Osteoblast (primary cell): Measurements from ENCODE around the gene TRIM44. TPM values are rescaled to one million over a fixed set of nuclear protein-coding genes. Genes with fewer than 3 reads are reported as not detected.
A peak's percentile ranks its signal among the peaks of the same experiment; 100 is the strongest.

Experiments used
- DNase-seq: peaks from one replicate; pipeline ENCODE4 v3.0.0; 2011; ENCODE audit warnings: low spot score, mixed read lengths; ENCODE audit not compliant: insufficient read length; ENCODE audit errors: missing footprints
- H2AFZ ChIP-seq: 2 replicates; pipeline ENCODE4 v1.6.0; 2011; ENCODE audit warnings: mild to moderate bottlenecking, low read length
- H3K27ac ChIP-seq: 2 replicates; pipeline ENCODE4 v1.5.1; 2011; ENCODE audit warnings: mild to moderate bottlenecking, low read depth, low read length, moderate library complexity
- H3K27me3 ChIP-seq: 2 replicates; pipeline ENCODE4 v1.6.0; 2012; ENCODE audit warnings: mild to moderate bottlenecking, control low read depth, inconsistent platforms, low read length, moderate library complexity; ENCODE audit not compliant: insufficient read depth
- H3K36me3 ChIP-seq: 2 replicates; pipeline ENCODE4 v1.5.1; 2011; ENCODE audit warnings: mild to moderate bottlenecking, low read length, control low read depth, moderate library complexity; ENCODE audit not compliant: insufficient read depth
- H3K4me1 ChIP-seq: 2 replicates; pipeline ENCODE4 v1.5.1; 2011; ENCODE audit warnings: mild to moderate bottlenecking, low read length, control low read depth, moderate library complexity; ENCODE audit not compliant: insufficient read depth
- H3K4me2 ChIP-seq: 2 replicates; pipeline ENCODE4 v1.6.0; 2011; ENCODE audit warnings: mild to moderate bottlenecking, low read length; ENCODE audit not compliant: insufficient read depth
- H3K4me3 ChIP-seq: fragments of 200-600 bp; sonication (generic); 3 replicates; pipeline ENCODE4 v1.5.1; 2012; ENCODE audit warnings: mild to moderate bottlenecking, low read length, inconsistent platforms; ENCODE audit not compliant: insufficient read depth
- H3K79me2 ChIP-seq: 2 replicates; pipeline ENCODE4 v1.6.0; 2012; ENCODE audit warnings: mild to moderate bottlenecking, low read length, control low read depth, inconsistent platforms; ENCODE audit not compliant: insufficient read depth
- H3K9me3 ChIP-seq: 2 replicates; pipeline ENCODE4 v1.5.1; 2011; ENCODE audit warnings: low read depth, low read length, control low read depth
- H4K20me1 ChIP-seq: 2 replicates; pipeline ENCODE4 v1.6.0; 2012; ENCODE audit warnings: mild to moderate bottlenecking, low read length, control low read depth; ENCODE audit not compliant: insufficient read depth
- total RNA-seq: library from RNA; depleted of rRNA; stranded (reverse); fragments of >200 nt; gene quantifications from 2 replicates; pipeline ENCODE4 v1.2.3, GENCODE V29; 2012
- TF ChIP-seq, protein P1 (sequence below): IDR thresholded peaks from 2 replicates; pipeline ENCODE4 v1.5.1; 2011; ENCODE audit warnings: mild to moderate bottlenecking, low read depth, low read length, moderate library complexity; ENCODE audit errors: extremely low read depth

The TRIM44 gene
- total RNA-seq, 1 donor, result 40.5 TPM

DNA sequence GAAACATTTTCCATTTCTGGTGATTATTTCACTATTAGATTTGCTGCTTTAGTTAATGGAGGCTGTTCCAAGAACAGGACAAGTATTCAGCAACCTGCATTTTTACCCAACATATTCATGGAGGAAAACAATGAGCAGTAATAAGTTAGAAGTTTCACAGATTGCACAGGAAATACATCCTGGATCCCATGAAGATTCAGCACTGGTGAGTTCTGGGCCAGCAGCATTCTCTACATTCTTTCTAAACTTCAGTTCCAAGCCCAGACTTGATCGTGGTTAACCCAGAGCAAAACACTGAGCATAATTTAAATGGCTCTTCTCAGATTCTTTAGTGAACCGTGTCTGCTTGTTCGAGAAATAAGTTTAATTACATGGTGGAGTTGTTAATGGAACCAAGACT lies 40.5 kb upstream of the TRIM44 start:
- no peaks in the 10 kb centered on the region for H3K36me3 ChIP-seq
- TF ChIP-seq, protein P1, sequence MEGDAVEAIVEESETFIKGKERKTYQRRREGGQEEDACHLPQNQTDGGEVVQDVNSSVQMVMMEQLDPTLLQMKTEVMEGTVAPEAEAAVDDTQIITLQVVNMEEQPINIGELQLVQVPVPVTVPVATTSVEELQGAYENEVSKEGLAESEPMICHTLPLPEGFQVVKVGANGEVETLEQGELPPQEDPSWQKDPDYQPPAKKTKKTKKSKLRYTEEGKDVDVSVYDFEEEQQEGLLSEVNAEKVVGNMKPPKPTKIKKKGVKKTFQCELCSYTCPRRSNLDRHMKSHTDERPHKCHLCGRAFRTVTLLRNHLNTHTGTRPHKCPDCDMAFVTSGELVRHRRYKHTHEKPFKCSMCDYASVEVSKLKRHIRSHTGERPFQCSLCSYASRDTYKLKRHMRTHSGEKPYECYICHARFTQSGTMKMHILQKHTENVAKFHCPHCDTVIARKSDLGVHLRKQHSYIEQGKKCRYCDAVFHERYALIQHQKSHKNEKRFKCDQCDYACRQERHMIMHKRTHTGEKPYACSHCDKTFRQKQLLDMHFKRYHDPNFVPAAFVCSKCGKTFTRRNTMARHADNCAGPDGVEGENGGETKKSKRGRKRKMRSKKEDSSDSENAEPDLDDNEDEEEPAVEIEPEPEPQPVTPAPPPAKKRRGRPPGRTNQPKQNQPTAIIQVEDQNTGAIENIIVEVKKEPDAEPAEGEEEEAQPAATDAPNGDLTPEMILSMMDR, result no peak
- no peak overlapping the region for H2AFZ ChIP-seq
- no peaks in the 10 kb centered on the region for H3K9me3 ChIP-seq
- peak overlapping the region; percentile 49 for H3K4me2 ChIP-seq
- peak overlapping the region; percentile 42 for H3K27ac ChIP-seq
- H3K4me1 ChIP-seq, result peaks cover 48% of the 10 kb centered on the region
- no peaks in the 10 kb centered on the region for H4K20me1 ChIP-seq
- peaks cover 19% of the 10 kb centered on the region for H3K79me2 ChIP-seq
- no peaks in the 10 kb centered on the region for H3K27me3 ChIP-seq
- H3K4me3 ChIP-seq, result no peak overlapping the region
- DNase-seq, result peak; percentile 77

DNA sequence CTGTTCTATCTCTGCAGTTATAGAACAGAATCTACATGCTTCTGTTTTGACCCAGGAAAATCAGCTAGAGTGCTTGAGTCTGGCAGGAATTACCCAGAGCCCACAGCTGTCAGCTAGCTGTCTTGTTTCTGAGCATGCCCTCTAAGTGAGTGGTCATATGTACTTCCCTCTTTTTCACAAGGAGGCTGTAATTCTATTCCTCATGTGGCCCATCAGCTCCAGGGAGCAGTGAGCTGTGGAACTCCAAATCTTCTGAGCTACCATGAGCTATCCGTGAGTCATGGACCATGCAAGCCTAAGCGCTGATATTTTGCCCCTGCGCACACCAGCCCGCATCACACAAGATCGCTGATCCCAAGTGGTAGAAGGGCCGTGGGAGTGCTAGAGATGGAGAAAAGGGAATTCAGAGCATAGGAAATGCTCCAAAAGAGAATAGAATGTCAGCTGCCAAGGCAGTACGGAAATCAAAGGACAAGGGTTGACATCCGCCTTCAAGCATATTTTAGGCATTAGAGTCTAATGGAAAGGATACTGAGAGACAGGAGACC lies 38.9 kb upstream of the TRIM44 start:
- peak; percentile 92 for DNase-seq
- Histone ChIP-seq H3K9me3 (no peaks in the 10 kb centered on the region), H3K36me3 (no peaks in the 10 kb centered on the region), H4K20me1 (no peaks in the 10 kb centered on the region), H3K27me3 (no peaks in the 10 kb centered on the region), H2AFZ (peak overlapping the region; percentile 35), H3K4me3 (peak overlapping the region; percentile 24), H3K27ac (peak overlapping the region; percentile 79), H3K79me2 (peaks cover 19% of the 10 kb centered on the region), H3K4me2 (peak overlapping the region; percentile 66), H3K4me1 (peaks cover 41% of the 10 kb centered on the region)
- TF ChIP-seq, protein P1, result no peak

DNA sequence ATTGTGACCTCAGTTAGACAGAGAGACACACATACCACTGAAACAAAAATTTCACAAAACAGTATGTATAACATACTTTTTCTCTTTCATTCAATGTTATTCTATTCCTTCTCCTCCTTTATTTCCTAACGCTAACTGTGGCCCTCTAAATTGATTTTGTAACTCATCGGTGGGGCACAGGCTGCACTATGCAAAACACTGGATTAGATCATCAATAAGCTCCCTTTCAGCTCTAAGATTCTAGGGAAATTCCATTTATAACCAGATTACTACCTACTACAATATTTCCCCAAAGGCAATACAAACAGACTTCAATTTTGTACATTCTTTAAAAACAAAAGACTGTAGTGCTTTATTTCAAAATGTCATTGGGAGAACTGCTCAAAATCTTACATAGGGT lies 38.3 kb upstream of the TRIM44 start:
- TF ChIP-seq, protein P1, result no peak
- no peak overlapping the region for H2AFZ ChIP-seq
- peak overlapping the region; percentile 66 for H3K4me2 ChIP-seq
- peak overlapping the region; percentile 79 for H3K27ac ChIP-seq
- H3K4me1 ChIP-seq, result peaks cover 43% of the 10 kb centered on the region
- H3K27me3 ChIP-seq, result no peaks in the 10 kb centered on the region
- H3K79me2 ChIP-seq, result peaks cover 15% of the 10 kb centered on the region
- H3K4me3 ChIP-seq, result no peak overlapping the region
- H3K9me3 ChIP-seq, result no peaks in the 10 kb centered on the region
- no peak for DNase-seq
- H4K20me1 ChIP-seq, result no peaks in the 10 kb centered on the region
- H3K36me3 ChIP-seq, result no peaks in the 10 kb centered on the region

DNA sequence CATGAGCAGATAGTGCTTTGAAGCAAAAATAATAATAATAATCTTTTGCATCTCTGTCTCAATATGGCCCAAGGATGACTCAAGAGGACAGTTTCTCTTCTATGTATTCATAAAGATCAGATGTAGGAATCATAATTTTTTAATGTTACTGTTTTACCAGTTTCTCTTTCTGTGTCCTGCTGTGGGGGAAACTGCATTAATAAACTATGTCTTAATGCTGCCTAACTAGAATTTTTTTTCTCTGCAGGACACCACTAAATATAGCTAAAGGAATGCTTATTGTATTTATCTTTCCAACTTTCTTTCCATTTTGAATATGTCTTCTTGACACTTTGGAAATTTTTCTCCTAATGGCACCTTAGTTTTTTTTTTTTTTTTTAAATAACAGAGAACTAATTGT lies 37.8 kb upstream of the TRIM44 start:
- Histone ChIP-seq H3K27me3 (no peaks in the 10 kb centered on the region), H3K27ac (no peak overlapping the region), H2AFZ (no peak overlapping the region), H3K9me3 (no peaks in the 10 kb centered on the region), H3K4me3 (no peak overlapping the region), H3K4me2 (no peak overlapping the region), H4K20me1 (no peaks in the 10 kb centered on the region), H3K36me3 (no peaks in the 10 kb centered on the region), H3K79me2 (peaks cover 10% of the 10 kb centered on the region), H3K4me1 (peaks cover 47% of the 10 kb centered on the region)
- DNase-seq, result no peak
- TF ChIP-seq, protein P1, result no peak
